Measurements from ENCODE around the gene HP1BP3.

DNA sequence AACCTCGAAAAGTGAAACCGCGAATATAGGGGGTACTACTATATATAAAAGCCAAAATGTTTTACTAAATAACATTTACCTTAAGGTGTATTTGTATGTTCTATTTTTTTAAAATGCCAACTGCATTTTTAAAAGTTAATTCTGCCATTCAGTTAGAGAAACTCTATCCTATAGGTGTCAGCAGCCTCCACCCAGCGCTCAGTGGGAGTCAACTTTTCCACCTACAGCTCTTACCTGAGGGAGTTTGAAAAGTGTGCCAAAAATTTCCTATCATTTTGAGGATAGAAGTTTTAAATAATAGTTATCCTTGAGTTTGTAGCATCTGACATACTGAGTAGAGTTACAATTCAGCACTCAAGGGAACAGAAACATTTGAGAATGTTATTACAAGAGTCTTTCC lies 6.1 kb upstream of the HP1BP3 start:
- no peak for TF ChIP-seq YY1 (IDR thresholded peaks at IDR 0.05)
- no peak for TF ChIP-seq GABPA (IDR thresholded peaks at IDR 0.05 in 1 of 2, conservative IDR thresholded peaks at IDR 0.05 in 1 of 2)
- no peak for TF ChIP-seq SP1 (IDR thresholded peaks at IDR 0.05)
- TF ChIP-seq, protein P1, sequence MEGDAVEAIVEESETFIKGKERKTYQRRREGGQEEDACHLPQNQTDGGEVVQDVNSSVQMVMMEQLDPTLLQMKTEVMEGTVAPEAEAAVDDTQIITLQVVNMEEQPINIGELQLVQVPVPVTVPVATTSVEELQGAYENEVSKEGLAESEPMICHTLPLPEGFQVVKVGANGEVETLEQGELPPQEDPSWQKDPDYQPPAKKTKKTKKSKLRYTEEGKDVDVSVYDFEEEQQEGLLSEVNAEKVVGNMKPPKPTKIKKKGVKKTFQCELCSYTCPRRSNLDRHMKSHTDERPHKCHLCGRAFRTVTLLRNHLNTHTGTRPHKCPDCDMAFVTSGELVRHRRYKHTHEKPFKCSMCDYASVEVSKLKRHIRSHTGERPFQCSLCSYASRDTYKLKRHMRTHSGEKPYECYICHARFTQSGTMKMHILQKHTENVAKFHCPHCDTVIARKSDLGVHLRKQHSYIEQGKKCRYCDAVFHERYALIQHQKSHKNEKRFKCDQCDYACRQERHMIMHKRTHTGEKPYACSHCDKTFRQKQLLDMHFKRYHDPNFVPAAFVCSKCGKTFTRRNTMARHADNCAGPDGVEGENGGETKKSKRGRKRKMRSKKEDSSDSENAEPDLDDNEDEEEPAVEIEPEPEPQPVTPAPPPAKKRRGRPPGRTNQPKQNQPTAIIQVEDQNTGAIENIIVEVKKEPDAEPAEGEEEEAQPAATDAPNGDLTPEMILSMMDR (IDR thresholded peaks at IDR 0.05; ENCODE audit: low read depth, low read length, missing input control) = no peak
- TF ChIP-seq RXRA (IDR thresholded peaks at IDR 0.05) = no peak
- TF ChIP-seq, protein P2, sequence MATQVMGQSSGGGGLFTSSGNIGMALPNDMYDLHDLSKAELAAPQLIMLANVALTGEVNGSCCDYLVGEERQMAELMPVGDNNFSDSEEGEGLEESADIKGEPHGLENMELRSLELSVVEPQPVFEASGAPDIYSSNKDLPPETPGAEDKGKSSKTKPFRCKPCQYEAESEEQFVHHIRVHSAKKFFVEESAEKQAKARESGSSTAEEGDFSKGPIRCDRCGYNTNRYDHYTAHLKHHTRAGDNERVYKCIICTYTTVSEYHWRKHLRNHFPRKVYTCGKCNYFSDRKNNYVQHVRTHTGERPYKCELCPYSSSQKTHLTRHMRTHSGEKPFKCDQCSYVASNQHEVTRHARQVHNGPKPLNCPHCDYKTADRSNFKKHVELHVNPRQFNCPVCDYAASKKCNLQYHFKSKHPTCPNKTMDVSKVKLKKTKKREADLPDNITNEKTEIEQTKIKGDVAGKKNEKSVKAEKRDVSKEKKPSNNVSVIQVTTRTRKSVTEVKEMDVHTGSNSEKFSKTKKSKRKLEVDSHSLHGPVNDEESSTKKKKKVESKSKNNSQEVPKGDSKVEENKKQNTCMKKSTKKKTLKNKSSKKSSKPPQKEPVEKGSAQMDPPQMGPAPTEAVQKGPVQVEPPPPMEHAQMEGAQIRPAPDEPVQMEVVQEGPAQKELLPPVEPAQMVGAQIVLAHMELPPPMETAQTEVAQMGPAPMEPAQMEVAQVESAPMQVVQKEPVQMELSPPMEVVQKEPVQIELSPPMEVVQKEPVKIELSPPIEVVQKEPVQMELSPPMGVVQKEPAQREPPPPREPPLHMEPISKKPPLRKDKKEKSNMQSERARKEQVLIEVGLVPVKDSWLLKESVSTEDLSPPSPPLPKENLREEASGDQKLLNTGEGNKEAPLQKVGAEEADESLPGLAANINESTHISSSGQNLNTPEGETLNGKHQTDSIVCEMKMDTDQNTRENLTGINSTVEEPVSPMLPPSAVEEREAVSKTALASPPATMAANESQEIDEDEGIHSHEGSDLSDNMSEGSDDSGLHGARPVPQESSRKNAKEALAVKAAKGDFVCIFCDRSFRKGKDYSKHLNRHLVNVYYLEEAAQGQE (IDR thresholded peaks at IDR 0.05) = no peak
- TF ChIP-seq TAF1 (conservative IDR thresholded peaks at IDR 0.05) = no peak
- TF ChIP-seq JUND (IDR thresholded peaks at IDR 0.05) = no peak
- no peak for TF ChIP-seq RAD21 (IDR thresholded peaks at IDR 0.05)
